Right lobe of liver (tissue), 6 donors: ENCODE measurements around the gene FLAD1. TPM values are rescaled to one million over a fixed set of nuclear protein-coding genes. Genes with fewer than 3 reads are reported as not detected.
A peak's percentile ranks its signal among the peaks of the same experiment; 100 is the strongest.
"Not testable (repeated sequence)": the region's sequence is repeated elsewhere in the genome, so short reads cannot be mapped to it uniquely, and the experiment has no call there.

Source experiments
- ATAC-seq, 4 donors: fragments of 200-7000 bp; cut with Tn5 transposase; one replicate each; pipeline ENCODE4 v1.9.1; 2020; ENCODE audit warnings: mild to moderate bottlenecking in 4 of 4, moderate library complexity in 4 of 4
- DNase-seq, 3 donors: peaks; one replicate each; pipeline ENCODE4 v3.0.0-alpha.2; 2020
- H3K27ac ChIP-seq, 3 donors: fragments of 200-600 bp; one replicate each; pipeline ENCODE4 v1.8.0; 2022
- H3K27me3 ChIP-seq, 2 donors: fragments of 200-600 bp; one replicate each; pipeline ENCODE4 v1.8.0; 2022
- H3K36me3 ChIP-seq, 4 donors: fragments of 200-600 bp; sonication (generic) in 1 of 4; one replicate each; pipeline versions ENCODE4 v1.5.1 to v1.8.0; 2017 to 2022; ENCODE audit warnings: control low read depth in 1 of 4
- H3K4me1 ChIP-seq, 4 donors: fragments of 200-600 bp; sonication (generic) in 1 of 4; one replicate each; pipeline versions ENCODE4 v1.5.1 to v1.8.0; 2017 to 2022; ENCODE audit warnings: control low read depth in 1 of 4
- H3K4me3 ChIP-seq, 3 donors: fragments of 200-600 bp; one replicate each; pipeline ENCODE4 v1.8.0; 2022
- H3K9me3 ChIP-seq, 4 donors: fragments of 200-600 bp; sonication (generic) in 1 of 4; one replicate each; pipeline versions ENCODE4 v1.5.1 to v1.8.0; 2017 to 2022; ENCODE audit warnings: control low read depth in 1 of 4
- CTCF ChIP-seq, 4 donors: fragments of 200-600 bp in 3 of 4; fragments of 450-650 bp in 1 of 4; IDR thresholded peaks; one replicate each; pipeline versions ENCODE4 v1.5.1 to v1.8.0; 2016 to 2022; ENCODE audit warnings: antibody characterized with exemption in 4 of 4, mild to moderate bottlenecking in 2 of 4
- POLR2A ChIP-seq: fragments of 450-650 bp; IDR thresholded peaks from one replicate; pipeline ENCODE4 v1.6.1; 2017; ENCODE audit warnings: antibody characterized with exemption, mild to moderate bottlenecking
- WGBS: methylation state at CpG from one replicate; pipeline ENCODE4 v1.1.6; 2018; ENCODE audit warnings: low coverage, low lambda C conversion rate; ENCODE audit not compliant: insufficient coverage; ENCODE audit errors: missing lambda C conversion rate; 5-methylcytosine and 5-hydroxymethylcytosine counted together
- intact Hi-C, 2 donors: fragments of 100-400 bp; cut with DNase I; formaldehyde crosslinking; loops; one replicate each; pipeline versions ENCODE4 v1.11.2 to v1.14.1; 2022
- total RNA-seq, 6 experiments: library from RNA; depleted of rRNA in 2 of 6; stranded (reverse); fragments of >200 nt in 2 of 6; fragmentation: NEBNext Ultra II Directional in 3 of 6; extraction: Animal tissue kit (Norgen Biotek cat#: 25700) in 3 of 6; gene quantifications; one replicate each; pipeline versions ENCODE4 v1.1.0 to v1.2.4, GENCODE V29; 2016 to 2023
- donor health status: DM: no; HTN: yes; CAD: no.
- donor health status: DM: no; HTN: no; CAD: no.
- donor health status: DM: no; HTN: no; CAD: no.
- donor health status: DM: no; HTN: yes; CAD: no.
- donor health status: DM: no; HTN: yes; CAD: no.

Gene FLAD1
- total RNA-seq, 6 experiments from 2014 or later, result 18.3 to 33.1 (median 24.6) TPM

- H3K9me3 ChIP-seq, result no peaks in the 10 kb centered on the region
- 82% methylated on average over 1 of the region's 1 CpG for WGBS
- intact Hi-C loops, result no loop called here
- no peaks in the 10 kb centered on the region for H3K27me3 ChIP-seq
- DNase-seq (no peak), ATAC-seq (no peak)
- no peak overlapping the region for H3K27ac ChIP-seq
- H3K4me3 ChIP-seq, result no peak overlapping the region
- H3K4me1 ChIP-seq, result peaks cover 0 to 9% (median under 1%) of the 10 kb centered on the region in 4 donors
- TF ChIP-seq POLR2A, result no peak
- TF ChIP-seq CTCF (IDR thresholded peaks at IDR 0.05), result no peak
- peaks cover 0 to 5% (median 0%) of the 10 kb centered on the region in 4 donors for H3K36me3 ChIP-seq
Observed at GRCh38 chr1:154994269-154994587, 11.1 kb downstream of the FLAD1 start.

- ATAC-seq, result no peak
- Histone ChIP-seq H3K9me3 (no peaks in the 10 kb centered on the region), H3K4me3 (no peak overlapping the region), H3K4me1 (peaks cover 0 to 12% (median 3%) of the 10 kb centered on the region in 4 donors), H3K36me3 (peaks cover 0 to 5% (median 0%) of the 10 kb centered on the region in 4 donors), H3K27ac (no peak overlapping the region), H3K27me3 (no peaks in the 10 kb centered on the region)
- intact Hi-C loops, result no loop called here
- no peak for TF ChIP-seq CTCF (IDR thresholded peaks at IDR 0.05)
- TF ChIP-seq POLR2A, result no peak
- WGBS, result no CpG with 5 or more reads among the region's 3 CpGs
- DNase-seq, result no peak
Observed at GRCh38 chr1:154994591-154994990, 11.4 kb downstream of the FLAD1 start.

GRCh38 chr1:154995301-154995983 is 12.3 kb downstream of the FLAD1 start:
- peak; percentile 20 to 40 (median 32) for TF ChIP-seq CTCF (IDR thresholded peaks at IDR 0.05)
- Histone ChIP-seq H3K27ac (peak overlapping the region in 1 of 3 donors; percentile 56), H3K4me1 (peaks cover 0 to 19% (median 4%) of the 10 kb centered on the region in 4 donors)
- WGBS, result 50% methylated on average over 7 of the region's 13 CpGs
- H3K36me3 ChIP-seq, intact Hi-C loops, H3K9me3 ChIP-seq, H3K4me3 ChIP-seq, H3K27me3 ChIP-seq: not testable (repeated sequence)
- ATAC-seq, result peak in 3 of 4 donors; percentile 41 to 49 (median 42)
- DNase-seq, result peak in 2 of 3 donors; percentile 47 to 64

- no peaks in the 10 kb centered on the region for H3K27me3 ChIP-seq
- TF ChIP-seq CTCF (IDR thresholded peaks at IDR 0.05) (no peak), POLR2A (no peak)
- no peak overlapping the region for H3K27ac ChIP-seq
- 43% methylated on average over 3 of the region's 15 CpGs for WGBS
- intact Hi-C loops, result no loop called here
- ATAC-seq (no peak), DNase-seq (peak in 1 of 3 donors; percentile 28)
- no peaks in the 10 kb centered on the region for H3K36me3 ChIP-seq
- peaks cover 0 to 19% (median 4%) of the 10 kb centered on the region in 4 donors for H3K4me1 ChIP-seq
- no peak overlapping the region for H3K4me3 ChIP-seq
- H3K9me3 ChIP-seq, result no peaks in the 10 kb centered on the region
Observed at GRCh38 chr1:154996966-154997701, 14.0 kb downstream of the FLAD1 start.
